Measurements from ENCODE around the gene ALG1L2.
"Not testable (repeated sequence)": the region's sequence is repeated elsewhere in the genome, so short reads cannot be mapped to it uniquely, and the experiment has no call there.

Gene ALG1L2

DNA sequence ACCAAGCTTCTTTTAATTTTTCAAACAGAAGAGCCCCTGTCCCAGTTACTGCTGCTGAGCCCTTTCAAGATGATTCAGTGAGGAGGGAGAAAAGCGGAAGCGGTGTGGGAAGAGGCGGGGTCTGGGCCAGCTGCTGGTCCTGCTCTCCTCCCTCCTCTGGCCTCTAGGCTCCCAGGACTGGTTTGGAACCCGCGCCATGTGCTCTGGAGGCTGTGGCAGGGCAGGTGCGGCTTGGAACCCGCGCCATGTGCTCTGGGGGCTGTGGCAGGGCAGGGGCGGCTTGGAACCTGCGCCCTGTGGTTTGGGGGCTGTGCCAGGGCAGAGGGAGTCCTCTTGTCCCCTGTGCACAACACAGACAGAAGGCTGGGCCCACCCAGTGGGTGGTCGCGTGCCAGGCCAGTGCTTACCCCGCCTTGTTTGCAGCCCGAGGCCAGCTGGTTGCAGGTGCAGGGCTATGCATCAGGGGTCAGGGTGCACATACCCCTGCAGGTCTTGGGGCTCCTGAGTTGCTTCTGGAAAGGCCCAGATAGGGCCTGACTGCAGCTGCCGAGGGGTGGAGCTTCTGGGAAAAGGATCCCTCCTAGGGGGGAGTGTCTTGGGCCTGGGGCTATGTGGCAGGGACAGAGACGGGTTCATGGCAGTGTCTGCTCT lies 12.2 kb downstream of the ALG1L2 start:
- DNase-seq (ENCODE audit: low spot score) = no peak

DNA sequence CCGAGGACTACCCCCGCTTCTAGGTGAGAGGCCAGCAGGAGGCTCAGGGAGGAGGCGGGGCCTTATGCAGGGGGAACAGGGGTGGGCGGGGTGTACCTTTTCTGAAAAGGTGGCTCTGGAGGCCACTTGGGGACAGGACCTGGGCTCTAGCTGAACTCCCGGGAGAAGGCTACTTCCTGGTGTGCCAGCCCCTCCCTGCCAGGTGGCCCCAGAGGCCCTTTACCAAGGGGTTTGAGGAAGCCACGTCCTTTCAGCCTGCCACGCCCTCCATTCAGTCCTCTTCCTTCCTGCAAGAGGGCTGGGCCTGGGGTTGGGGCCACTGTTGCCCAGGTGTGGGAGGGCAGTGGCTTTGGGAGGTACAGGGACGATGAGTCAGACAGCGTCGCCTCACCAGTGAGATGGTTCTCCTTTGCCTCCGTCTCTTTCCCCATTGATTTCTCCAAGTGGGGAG lies 12.9 kb downstream of the ALG1L2 start:
- not testable (repeated sequence) for DNase-seq (ENCODE audit: low spot score)

DNA sequence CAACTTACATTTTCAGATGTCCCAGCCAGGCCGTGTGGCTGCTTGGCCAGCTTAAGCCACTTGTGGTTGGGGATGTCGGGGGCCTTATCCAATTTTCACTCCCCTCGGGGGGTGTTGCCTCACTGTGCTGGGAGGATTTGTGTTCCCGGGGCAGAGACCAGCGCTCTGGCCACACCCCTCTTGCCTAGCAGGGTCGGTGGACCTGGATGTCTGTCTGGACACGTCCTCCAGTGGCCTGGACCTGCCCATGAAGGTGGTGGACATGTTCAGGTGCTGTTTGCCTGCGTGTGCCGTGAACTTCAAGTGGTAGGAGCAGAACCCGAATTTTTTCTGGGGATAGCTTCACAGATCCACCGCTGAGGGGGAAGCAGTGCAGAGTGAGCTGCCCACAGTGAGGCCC lies 14.2 kb downstream of the ALG1L2 start:
- DNase-seq (ENCODE audit: low spot score) = not testable (repeated sequence)

DNA sequence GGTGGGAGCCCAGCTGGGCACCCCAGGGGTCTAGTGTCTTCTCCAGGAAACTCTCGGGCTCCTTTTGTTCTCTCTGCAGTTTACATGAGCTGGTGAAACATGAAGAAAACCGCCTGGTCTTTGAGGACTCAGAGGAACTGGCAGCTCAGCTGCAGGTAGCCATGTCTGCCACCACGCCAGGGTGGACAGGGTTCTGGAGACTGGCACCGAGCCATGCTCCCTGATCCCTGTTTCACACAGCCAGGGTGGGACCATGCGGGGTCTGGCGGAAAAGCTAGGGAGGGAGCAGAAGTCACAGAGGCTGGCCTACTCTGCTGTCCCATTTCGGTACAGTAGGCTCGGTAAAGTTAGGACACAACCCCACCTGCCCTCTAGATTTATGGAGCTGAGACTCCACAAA lies 15.5 kb downstream of the ALG1L2 start:
- not testable (repeated sequence) for DNase-seq (ENCODE audit: low spot score)

DNA sequence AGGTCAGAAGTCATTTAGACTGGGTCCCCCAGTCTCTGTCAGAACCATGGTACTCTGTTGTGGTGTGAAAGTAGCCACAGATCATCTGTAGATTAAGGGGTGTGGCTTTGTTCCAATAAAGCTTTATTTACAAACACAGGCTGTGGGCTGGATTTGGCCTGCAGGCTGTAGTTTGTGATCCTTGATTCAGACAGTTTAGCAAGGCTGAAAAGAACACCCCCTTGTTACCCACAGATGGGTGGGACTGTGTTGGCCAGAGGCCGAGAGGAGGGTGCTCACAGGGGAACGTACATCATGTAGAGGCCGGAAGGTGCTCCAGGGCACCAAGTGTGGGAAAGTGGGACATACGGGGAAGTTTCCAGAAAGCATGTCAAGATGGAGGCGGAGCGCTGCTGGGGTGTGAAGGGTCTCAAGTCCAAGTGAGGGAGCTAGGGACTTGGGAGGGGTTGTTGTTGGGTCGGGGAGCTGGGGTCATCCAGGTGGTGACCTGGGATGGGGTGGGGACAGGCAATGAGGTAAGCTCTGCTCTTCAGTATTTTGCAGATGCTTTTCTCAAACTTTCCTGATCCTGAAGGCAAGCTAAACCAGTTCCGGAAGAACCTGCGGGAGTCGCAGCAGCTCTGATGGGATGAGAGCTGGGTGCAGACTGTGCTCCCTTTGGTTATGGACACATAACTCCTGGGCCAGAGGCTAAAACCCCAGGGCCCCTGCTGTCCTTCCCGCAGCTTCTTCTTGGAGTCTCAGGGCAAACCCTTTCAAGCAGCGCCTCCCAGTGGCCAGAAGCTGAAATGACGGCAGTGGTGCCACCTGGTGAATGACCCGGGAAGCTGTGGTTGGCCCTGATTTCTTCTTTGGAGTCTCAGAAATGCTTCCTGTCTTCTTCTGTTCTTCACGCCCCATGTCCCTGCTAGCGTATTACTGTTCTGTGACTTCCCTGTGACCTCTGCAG lies 16.3 kb downstream of the ALG1L2 start:
- DNase-seq (ENCODE audit: low spot score) = not testable (repeated sequence)

DNA sequence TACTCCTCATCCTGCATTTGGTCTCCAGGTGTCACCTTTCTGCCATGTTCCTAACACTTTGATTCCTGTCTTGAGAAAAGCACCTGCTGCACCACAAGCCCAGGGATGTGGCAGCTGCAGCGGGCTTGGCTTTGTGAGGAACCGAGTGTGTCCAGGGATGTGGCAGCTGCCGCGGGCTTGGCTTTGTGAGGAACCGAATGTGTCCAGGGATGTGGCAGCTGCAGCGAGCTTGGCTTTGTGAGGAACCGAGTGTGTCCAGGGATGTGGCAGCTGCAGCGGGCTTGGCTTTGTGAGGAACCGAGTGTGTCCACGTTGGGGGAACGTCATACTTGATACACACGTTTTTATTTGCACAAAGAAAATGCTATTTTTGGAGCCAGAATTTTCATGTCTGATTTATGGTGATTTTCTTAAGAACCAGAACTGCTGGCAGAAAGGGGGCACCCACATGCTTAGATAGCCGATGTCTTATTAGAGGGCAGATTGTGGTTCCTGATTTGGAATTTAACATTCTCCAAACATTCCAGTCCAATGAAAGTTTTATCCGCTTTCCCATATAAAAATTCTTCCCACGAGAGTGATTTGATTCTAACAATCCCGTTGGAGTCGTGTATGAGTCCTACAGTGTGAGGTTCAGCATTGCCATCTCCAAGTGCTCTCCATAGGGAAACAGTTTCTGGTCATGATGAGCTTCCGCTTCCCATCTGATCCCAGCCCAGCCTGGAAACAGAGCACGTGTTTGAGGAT lies 17.2 kb downstream of the ALG1L2 start:
- not testable (repeated sequence) for DNase-seq (ENCODE audit: low spot score)

DNA sequence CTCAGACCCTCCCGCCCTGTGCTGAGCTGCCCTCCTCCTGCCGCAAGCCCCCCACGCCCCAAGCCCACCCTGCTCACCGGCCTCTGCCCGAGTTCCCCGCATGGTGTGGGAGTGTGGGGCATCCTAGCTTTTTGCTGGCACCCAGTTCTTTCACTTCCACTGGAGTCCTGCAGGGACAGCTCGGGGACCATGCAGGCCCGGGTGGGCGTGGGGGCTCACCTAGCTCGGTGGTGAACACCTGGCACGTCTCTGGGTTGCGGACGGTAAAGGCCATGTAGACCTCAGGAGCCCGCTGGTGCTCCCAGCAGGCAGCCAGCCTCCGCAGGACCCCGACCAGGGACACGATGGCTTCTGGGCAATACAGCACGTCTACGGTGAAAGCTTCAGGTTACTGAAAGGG lies 20.9 kb downstream of the ALG1L2 start:
- not testable (repeated sequence) for DNase-seq (ENCODE audit: low spot score)

DNA sequence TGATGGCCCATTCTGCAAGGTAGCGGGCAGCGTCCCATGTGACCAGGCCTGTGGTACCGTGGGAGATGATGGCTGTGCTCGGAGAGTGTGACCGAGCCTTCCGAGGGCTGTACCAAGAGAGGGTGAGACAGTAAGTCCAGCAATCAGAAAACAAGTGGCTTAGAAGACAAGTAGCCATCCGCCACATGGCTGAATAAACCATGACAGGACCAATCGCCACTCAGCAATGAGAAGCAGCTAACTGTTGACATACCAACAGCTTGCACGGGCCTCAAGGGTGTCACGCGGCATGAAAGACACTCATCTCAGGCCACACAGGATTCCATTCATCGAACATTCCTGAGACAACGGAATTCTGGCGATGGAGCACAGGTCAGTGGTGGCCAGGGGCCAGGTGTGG lies 22.6 kb downstream of the ALG1L2 start:
- DNase-seq (ENCODE audit: low spot score) = not testable (repeated sequence)

DNA sequence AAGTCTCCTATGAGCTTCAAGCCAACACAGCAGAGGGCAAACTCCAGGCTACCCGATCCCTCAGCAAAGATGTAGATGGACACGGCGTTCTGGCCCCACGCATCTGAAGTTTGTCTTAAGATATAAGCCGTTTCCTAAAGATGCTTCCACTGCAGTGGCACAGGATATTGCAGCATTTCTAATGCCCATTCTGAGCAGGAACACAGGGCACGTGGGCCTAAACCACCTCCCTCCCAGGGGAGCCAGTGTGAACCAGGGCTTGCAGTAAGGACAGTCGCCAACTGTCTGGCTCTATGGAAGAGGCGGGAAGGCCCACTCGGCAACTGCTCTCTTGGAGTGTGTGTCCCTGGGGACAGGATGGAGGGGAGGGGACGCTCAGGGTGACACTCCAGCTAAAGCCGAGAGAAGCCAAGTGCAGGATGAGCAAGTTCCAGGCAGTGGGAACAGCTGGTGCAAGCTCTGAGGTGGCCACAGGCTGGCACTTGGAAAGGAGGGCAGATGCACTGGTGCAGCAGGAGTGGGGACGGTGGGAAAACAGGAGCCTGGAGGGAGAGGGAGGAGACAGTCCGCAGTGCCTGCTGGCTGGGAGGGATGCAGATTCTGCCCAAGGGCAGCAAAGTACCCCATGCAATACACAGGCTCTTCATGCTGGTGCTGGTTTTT lies 25.8 kb downstream of the ALG1L2 start:
- DNase-seq (ENCODE audit: low spot score) = not testable (repeated sequence)

DNA sequence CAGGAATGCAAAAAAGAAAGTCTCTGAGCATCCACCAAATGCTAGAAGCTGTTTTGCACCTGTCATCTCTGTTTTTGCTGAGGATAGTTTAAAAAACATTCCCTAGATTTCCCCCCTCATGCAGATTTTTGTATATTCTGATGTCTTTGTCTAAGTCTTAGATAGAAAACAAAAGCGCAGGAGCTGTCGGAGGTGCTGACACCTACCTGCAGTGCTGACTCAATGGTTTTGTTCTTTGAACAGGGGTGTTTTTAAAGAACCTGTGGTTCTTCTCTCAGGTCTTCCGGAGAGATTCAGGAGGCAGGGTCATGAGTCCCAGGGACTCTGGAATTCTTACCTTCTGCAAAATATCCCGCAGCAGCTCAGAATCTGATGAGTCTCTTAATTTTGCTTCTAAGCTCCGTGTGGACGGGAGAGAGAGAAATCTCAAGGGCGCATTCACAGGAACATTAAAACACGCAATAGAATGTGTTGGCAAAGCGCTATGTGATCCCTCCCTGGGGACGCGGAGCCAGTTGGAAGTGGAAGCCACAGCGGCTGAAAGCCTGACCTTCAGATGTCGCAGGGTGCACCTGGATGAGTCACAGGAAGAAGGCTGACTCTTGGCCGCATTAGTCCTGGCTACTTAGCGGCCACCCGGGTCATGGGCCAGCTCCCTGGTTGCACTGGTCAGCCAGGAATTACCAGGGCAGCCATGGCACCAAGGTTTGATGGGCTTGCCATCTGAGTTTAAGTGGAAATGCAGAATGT lies 27.4 kb downstream of the ALG1L2 start:
- not testable (repeated sequence) for DNase-seq (ENCODE audit: low spot score)

DNA sequence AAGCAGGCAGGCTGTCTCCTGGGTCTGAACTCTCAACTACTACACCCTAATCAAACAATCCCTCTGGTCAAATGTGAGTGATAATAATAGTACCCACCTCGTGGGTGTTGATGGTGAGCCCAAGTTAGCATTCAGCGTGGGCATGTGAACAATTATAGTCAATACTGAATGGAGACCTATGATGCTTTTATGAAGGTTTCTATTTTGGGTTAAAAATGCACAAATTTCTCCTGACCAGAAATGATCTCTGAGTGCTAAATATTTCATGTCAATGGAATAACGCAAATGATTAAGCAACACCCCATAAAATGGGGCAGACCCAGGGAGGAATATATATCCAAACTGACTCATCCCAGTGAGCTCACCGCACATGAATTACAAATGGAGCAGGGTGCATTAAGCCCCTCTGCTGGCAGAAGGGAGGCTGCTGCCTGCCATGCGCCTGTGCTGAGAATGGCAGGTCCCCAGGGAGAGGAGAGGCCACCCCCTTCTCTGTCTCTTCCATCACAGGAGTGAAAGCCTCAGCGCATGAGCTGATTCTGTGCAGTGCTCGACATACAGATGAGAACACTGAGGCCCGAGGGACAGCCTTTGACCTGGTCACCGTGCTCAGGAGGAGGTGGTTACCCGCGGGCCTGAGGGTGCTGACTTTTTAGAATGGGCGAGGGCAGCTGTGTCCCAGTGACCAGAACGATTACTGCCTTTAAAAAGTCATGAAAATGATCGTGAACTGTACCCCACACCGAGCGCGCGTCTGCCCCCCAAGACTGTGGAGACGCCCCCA lies 28.9 kb downstream of the ALG1L2 start:
- DNase-seq (ENCODE audit: low spot score) = not testable (repeated sequence)

DNA sequence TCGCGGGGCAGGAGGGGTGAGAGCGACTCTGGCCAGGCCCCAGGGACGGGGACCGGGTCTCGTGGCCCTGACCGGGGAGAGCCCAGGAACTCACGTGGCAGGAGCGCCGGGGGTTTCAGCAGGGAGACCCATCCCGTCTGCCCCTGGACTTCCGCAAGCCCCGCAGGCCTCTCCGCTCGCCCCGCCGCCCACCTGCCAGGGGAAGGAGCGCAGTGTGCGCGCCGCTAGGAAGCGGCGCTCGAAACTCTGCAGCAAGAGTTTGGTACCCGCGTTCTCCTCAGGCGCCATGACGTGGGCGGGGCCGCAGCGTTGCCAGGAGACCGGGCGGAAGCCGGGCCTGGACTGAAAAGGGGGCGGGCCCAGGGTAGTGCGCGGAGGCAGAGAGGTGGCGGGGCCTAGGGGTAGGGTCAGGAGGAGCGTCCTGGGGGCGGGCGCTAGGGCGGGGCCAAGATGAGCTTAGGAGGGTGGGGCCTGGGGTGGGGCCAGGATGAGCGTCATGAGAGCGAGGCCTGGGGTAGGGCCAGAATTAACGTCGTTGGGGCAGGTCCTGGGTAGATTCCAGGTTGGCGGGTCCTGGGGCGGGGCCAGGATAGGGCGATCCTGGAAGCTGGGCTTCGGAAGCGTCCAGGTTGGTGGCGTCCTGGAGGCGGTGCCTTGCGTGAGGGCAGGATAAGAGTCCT lies 29.7 kb downstream of the ALG1L2 start:
- peak; percentile 89 for DNase-seq (ENCODE audit: low spot score)

DNA sequence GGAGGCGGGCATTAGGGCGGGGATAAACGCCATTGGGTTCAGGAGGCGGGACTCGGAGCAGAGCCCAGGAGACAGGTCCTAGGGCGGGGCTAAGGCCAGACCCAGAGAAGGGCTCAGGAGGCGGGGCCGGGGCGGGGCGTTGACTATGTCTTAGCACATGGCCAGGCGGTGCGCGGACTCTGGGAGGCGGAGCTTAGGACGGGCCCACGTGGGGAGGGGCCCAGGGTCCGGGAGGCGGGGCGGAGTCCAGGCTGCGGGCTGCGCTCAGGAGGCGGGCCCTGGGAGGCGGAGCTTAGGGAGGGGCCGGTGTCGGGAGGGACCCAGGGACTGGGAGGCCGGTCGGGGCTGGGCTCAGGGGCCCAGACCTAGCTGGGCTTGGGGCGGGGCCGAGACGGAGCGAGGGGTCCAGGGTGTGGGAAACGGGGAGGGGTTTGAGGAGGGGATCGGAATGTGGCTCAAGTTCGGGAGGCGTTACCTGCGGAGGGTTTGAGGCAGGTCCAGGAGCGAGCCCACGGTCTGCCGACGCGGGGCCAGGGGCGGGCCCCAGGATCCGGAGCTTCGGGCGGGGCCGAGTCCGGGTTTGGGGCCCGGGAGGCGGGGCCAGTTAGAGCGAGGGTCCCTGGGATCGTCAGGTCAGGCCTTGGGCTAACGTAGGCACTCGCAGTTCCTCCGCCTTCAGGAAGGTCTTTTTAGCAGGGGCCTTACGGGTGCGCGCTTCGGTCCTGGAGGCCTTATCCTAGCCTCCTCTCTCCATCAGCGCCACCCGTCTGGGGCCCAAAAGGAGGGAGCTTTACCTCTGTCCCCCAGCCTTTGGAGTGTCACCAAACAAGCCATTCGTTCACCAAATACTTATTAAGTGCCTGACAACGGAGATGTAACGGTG lies 30.5 kb downstream of the ALG1L2 start:
- not testable (repeated sequence) for DNase-seq (ENCODE audit: low spot score)

DNA sequence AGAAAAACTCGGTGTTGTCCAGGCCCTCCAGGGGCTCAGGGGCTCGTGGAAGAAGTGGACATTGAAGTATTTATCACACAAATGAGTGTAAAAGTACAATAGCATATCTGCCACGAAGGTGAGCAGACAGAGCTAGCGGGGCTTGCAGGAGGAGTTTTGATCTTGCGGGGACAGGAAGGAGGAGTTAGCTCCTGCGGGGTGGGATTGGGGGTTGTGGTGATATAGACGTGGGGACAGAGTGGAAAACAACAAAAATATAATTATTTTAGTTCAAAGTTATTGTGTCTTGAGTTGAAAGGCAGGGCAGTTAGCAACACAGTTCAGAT lies 31.1 kb downstream of the ALG1L2 start:
- DNase-seq (ENCODE audit: low spot score) = not testable (repeated sequence)

DNA sequence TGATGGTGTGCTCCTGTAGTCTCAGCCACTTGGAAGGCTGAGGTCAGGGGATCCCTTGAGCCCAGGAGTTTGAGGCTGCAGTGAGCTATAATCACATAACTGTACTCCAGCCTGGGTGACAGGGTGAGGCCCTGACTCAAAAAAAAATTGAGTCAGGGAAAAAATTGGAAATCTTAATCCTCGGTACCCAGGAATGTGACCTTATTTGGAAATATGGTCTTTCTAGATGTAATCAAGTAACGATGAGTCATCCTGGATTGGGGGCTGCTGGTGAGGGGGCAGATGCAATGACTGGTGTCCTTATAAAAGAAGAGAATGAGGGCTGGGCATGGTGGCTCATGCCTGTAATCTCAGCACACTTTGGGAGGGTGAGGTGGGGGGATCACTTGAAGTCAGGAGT lies 33.8 kb downstream of the ALG1L2 start:
- not testable (repeated sequence) for DNase-seq (ENCODE audit: low spot score)

DNA sequence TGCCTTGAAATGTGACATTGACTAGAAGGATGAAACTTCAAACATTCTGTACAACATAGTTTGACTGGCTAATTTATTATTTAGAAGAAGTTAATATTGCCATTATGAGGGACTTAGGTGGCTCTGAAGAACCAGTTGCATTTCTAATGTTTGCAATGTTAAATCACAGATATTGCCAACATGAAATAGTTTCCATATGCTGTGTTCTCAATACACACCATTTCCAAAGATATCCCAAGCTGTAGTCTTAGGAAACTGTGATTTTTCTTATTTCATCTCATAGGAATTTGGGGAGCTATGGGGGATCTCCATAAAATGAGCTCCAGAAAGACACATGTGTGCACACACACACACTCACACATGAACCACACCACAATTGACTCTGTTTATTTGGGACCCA lies 36.3 kb downstream of the ALG1L2 start:
- DNase-seq (ENCODE audit: low spot score) = no peak

DNA sequence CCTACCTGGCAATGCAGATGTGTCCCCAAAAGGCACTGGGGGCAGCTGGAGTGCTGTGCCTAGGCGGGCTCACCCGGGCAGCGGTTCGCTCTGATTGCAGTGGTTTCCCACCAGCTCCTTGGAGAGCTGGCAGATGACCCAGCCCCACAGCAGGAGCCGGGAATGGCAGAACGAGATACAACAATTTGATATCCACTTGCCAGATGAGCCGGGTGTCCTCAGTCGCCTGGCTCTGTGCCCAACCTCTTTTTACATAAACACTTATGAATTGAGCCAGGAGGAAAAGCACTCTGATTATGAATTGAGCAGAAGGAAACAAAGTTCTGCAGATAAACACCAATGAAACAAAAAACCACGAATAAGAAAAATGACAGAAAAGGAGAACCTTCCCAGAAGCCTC lies 38.2 kb downstream of the ALG1L2 start:
- DNase-seq (ENCODE audit: low spot score) = not testable (repeated sequence)

DNA sequence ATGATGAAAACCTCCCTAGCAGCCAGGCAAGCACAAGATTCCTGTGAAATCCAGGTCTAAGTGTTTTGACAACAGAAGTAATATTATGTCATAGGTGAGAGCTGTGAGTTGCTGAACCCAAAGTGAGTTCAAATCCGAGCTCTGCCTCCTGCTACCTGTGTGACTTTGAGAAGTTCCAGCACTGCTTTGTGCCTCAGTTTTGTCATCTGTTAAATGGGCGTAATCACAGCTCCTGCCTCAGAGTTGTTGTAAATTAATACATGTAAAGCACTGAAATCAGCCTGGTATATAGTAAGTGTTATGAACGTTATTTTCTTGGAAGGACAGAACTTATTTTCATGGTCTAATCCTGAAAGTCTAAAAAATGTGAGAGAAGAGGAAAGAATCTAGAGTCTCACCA lies 38.7 kb downstream of the ALG1L2 start:
- DNase-seq (ENCODE audit: low spot score) = not testable (repeated sequence)

All from D341Med (cell line).